ENCODE results near the gene VCP. TPM values are rescaled to one million over a fixed set of nuclear protein-coding genes. Genes with fewer than 3 reads are reported as not detected.

The VCP gene
- total and polyA plus RNA-seq, 2 experiments from 2014 or later: 130 to 408 TPM

- H2AFZ ChIP-seq: no peak overlapping the region
- H3K36me3 ChIP-seq (ENCODE audit: insufficient read depth): peaks cover 3% of the 10 kb centered on the region; the same call in 1 of the 2 replicates
- no peak overlapping the region for H3K4me3 Mint-ChIP-seq
- H3K27ac ChIP-seq (ENCODE audit: low read depth): no peak overlapping the region
- no peaks in the 10 kb centered on the region for H3K9me3 Mint-ChIP-seq
- ATAC-seq (no peak), DNase-seq (ENCODE audit: low spot score) (no peak)
- H3K27me3 Mint-ChIP-seq (ENCODE audit: insufficient read depth, low read depth, poor library complexity): peaks cover 10% of the 10 kb centered on the region
- H4K20me1 ChIP-seq (replicated peaks; ENCODE audit: insufficient read depth): no peaks in the 10 kb centered on the region; the same call in 1 of the 2 replicates
- H3K27ac Mint-ChIP-seq: no peak overlapping the region
- H3K4me3 ChIP-seq: no peak overlapping the region
- peaks cover 52% of the 10 kb centered on the region for H3K36me3 Mint-ChIP-seq (ENCODE audit: low read depth)
- no peak overlapping the region for H3K4me2 ChIP-seq
- 0 out of 2 replicates have a peak, but pooled peaks cover 7% of the 10 kb centered on the region for H3F3A ChIP-seq (replicated peaks; ENCODE audit: low read depth)
- no peaks in the 10 kb centered on the region for H3K27me3 ChIP-seq (ENCODE audit: insufficient read depth)
- H3K4me1 ChIP-seq (ENCODE audit: insufficient read depth): peaks cover 7% of the 10 kb centered on the region
- H3K79me2 ChIP-seq (replicated peaks; ENCODE audit: insufficient read depth): peaks cover 24% of the 10 kb centered on the region
- H3K4me1 Mint-ChIP-seq: peaks cover 21% of the 10 kb centered on the region
- TF ChIP-seq ZNF114 (CRISPR knock-in tag; IDR thresholded peaks at IDR 0.05): no peak
- TF ChIP-seq EZH2phosphoT487 (IDR thresholded peaks at IDR 0.05; ENCODE audit: unreplicated experiment): no peak
- TF ChIP-seq, protein P1, sequence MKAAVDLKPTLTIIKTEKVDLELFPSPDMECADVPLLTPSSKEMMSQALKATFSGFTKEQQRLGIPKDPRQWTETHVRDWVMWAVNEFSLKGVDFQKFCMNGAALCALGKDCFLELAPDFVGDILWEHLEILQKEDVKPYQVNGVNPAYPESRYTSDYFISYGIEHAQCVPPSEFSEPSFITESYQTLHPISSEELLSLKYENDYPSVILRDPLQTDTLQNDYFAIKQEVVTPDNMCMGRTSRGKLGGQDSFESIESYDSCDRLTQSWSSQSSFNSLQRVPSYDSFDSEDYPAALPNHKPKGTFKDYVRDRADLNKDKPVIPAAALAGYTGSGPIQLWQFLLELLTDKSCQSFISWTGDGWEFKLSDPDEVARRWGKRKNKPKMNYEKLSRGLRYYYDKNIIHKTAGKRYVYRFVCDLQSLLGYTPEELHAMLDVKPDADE (IDR thresholded peaks at IDR 0.05): no peak
- no peak for TF ChIP-seq EZH2 (IDR thresholded peaks at IDR 0.05; ENCODE audit: low read depth, unreplicated experiment)
- no peak for TF ChIP-seq JUNB (IDR thresholded peaks at IDR 0.05; ENCODE audit: unreplicated experiment)
- TF ChIP-seq STAT1 (IDR thresholded peaks at IDR 0.05; ENCODE audit: unreplicated experiment): no peak
- no peak for TF ChIP-seq CREB1 (CRISPR knock-in tag; IDR thresholded peaks at IDR 0.05; ENCODE audit: low read depth)
- TF ChIP-seq NANOG (IDR thresholded peaks at IDR 0.05; ENCODE audit: borderline replicate concordance): no peak
- TF ChIP-seq ZNF462 (CRISPR knock-in tag; IDR thresholded peaks at IDR 0.05): no peak
- no peak for TF ChIP-seq ZNF331 (CRISPR knock-in tag; IDR thresholded peaks at IDR 0.05; ENCODE audit: low read depth)
- TF ChIP-seq REST (IDR thresholded peaks at IDR 0.05; ENCODE audit: unreplicated experiment): no peak
- TF ChIP-seq CTCF (conservative IDR thresholded peaks at IDR 0.05; ENCODE audit: low read depth in 2 of 2): no peak
- no peak for TF ChIP-seq POLR2AphosphoS5 (IDR thresholded peaks at IDR 0.05; ENCODE audit: low read depth)
- no peaks in the 10 kb centered on the region for H3K9me2 ChIP-seq (ENCODE audit: insufficient read depth)
Observed at GRCh38 chr9:35076848-35077247, 4.4 kb upstream of the VCP start.
